GM13976 (cell line): Measurements from ENCODE around the gene NT5C3A.

Source experiments
- DNase-seq: peaks from one replicate; pipeline ENCODE4 v3.0.0; 2012; ENCODE audit warnings: low spot score
- in situ Hi-C: fragments of 300-500 bp; cut with MboI; formaldehyde crosslinking; loops from one replicate; pipeline ENCODE4 v1.12.0; 2022; ENCODE audit warnings: low sequenced_read_pairs, mixed read lengths, inconsistent platforms; ENCODE audit not compliant: unreplicated experiment
- TF ChIP-seq, protein P1 (sequence below): IDR thresholded peaks from 2 replicates; pipeline ENCODE4 v1.5.1; 2012; ENCODE audit warnings: borderline replicate concordance, mild to moderate bottlenecking; ENCODE audit not compliant: insufficient read depth; ENCODE audit errors: extremely low read depth, missing control alignments, control extremely low read depth

The NT5C3A gene

DNA sequence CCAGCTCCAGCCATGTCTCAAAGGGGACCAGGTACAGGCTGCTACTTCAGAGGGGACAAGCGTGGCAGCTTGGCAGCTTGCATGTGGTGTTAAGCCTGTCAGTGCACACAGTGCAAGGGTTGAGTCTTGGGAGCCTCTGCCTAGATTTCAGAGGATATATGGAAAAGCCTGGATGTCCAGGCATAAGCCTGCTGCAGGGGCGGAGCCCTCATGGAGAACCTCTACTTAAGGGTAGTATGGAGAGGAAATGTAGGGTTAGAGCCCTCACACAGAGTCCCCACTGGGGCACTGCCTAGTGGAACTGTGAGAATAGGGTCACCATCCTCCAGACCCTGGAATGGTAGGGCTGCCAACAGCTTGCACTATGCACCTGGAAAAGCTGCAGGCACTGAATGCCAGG lies 7.7 kb upstream of the NT5C3A start:
- TF ChIP-seq, protein P1, sequence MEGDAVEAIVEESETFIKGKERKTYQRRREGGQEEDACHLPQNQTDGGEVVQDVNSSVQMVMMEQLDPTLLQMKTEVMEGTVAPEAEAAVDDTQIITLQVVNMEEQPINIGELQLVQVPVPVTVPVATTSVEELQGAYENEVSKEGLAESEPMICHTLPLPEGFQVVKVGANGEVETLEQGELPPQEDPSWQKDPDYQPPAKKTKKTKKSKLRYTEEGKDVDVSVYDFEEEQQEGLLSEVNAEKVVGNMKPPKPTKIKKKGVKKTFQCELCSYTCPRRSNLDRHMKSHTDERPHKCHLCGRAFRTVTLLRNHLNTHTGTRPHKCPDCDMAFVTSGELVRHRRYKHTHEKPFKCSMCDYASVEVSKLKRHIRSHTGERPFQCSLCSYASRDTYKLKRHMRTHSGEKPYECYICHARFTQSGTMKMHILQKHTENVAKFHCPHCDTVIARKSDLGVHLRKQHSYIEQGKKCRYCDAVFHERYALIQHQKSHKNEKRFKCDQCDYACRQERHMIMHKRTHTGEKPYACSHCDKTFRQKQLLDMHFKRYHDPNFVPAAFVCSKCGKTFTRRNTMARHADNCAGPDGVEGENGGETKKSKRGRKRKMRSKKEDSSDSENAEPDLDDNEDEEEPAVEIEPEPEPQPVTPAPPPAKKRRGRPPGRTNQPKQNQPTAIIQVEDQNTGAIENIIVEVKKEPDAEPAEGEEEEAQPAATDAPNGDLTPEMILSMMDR = no peak
- in situ Hi-C loops = no loop called here
- DNase-seq = no peak

DNA sequence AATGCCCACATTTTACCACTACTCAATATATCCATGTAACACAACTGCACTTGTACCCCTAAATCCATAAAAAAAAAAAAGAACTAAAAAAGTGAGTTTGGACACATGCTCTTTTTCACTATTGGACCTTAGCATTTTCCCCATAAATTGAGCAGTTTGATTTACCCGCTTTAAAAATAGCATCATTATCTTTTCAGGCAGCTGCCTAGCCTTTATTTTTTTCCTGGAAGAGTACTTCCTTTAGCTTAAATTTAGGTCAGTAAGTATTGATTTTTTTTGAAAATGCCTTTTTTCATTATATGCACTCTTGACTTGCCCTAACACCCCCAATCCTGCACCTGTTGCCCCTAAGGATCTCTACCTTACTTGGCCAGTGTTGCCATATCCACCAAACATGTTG lies 5.3 kb upstream of the NT5C3A start:
- no peak for DNase-seq
- TF ChIP-seq, protein P1 = no peak
- in situ Hi-C loops = no loop called here

DNA sequence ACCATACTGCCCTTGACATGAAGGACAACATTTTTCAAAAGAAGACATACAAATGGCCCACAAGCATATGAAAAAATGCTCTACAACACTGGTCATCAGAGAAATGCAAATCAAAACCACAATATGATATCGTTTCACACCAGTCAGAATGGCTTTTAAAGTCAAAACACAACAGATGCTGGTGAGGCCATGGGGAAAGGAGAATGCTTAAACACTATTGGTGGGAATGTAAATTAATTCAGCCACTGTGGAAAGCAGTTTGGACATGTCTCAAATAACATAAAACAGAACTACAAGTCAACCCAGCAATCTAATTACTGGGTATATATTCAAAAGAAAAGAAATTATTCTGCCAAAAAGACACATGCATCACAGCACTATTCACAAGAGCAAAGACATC lies 4.2 kb upstream of the NT5C3A start:
- in situ Hi-C loops = no loop called here
- TF ChIP-seq, protein P1 = no peak

DNA sequence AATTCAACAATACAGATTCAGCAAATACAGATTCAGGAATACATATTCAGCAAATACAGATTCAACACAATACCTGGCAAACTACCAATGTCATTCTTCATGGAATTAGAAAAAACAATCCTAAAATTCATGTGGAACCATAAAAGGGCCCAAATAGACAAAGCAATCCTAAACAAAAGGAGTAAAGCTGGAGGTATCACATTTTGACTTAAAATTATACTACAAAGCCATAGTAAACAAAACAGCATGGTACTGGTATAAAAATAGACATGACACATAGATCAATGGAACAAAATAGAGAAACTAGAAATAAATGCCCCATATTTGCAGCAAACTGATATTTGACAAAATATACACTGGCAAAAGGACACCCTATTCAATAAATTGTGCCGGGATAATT lies 3.4 kb upstream of the NT5C3A start:
- in situ Hi-C loops = no loop called here

More for the DNA sequence above, 4.2 kb upstream of the NT5C3A start:
- DNase-seq = no peak

DNA sequence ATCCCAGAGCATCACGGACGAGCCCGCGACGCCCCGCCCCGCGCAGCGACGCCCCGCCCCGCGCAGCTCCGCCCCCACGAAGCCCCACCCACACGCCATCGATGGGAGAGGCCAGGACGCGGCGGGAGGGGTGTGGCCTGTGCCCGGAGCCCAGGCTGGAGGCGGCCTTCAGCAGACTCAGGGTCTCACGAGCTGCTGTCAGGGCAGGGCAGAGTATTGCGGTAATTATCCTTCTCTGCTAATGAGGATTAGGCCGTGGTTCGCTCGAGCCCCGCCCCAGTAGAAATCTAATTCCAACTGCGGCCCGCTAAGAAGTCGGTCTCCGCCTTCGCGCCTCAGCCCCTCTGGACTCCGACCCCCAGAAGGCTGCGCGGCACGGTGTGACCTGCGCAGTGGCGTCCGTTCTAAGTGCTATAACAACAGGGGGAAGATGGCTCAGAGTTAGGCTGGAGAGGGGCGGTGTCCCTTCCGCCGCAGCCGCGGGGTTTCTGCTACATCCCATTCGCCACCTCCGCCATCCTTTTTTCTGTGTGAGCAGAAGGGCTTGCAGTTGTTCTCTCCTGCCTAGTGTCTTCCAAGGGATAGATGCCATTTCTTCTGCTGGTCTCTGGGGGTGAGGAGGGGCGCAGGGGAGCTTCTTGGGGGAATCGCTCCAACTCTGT lies 337 bp upstream of the NT5C3A start:
- DNase-seq = peak; percentile 97
- TF ChIP-seq, protein P1 = no peak
- in situ Hi-C loops = no loop called here

More for the DNA sequence above, 3.4 kb upstream of the NT5C3A start:
- DNase-seq = no peak
- TF ChIP-seq, protein P1 = no peak

DNA sequence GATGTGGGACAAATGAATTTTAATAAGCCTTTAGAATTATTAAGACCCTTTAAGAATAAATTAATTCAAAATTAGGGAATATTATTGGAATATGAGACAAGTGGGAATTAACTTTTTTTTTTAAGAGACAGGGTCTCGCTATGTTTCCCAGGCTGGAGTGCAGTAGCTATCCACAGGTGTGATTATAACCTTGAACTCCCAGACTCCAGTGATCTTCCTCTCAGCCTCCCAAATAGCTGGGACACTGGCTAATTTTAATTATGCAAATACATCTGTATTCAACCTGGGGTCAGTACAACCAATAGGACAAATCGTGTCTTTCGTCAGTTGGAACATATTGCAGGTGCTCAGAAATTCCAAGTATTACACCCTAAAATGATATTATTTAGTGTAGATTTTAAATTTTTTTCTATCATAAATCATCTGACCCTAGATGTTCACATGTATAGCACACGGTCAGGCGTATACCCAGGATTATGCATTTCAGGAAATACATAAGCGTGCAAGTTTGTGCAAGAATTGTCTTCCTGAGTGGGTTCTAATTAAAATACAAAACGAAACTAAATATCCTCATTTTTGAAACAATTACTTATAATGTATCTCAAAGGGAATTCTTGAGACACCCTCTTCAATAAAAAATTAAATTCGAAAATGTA lies 1.2 kb downstream of the NT5C3A start:
- TF ChIP-seq, protein P1 = no peak
- in situ Hi-C loops = no loop called here
- DNase-seq = no peak

DNA sequence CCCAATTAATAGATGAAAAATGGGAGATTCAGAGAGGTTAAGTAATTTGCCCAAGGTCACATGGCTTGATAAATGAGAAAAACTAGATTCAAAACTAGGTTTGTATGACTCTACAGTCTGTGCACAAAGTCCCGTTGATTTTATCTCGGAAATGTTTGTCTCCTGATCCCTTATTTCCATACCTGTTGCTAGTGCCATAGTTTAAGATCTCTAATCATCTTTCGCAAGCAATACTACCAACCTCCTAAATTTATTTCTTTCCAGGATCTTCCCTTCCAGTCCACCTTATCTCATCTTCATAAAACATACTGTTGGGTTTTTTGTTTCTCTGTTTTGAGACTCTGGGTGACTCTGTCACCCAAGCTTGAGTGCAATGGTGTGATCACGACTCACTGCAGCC lies 2.9 kb downstream of the NT5C3A start:
- in situ Hi-C loops = no loop called here
- no peak for DNase-seq
- TF ChIP-seq, protein P1 = no peak
